Activated T-helper 1 cell treated with Interleukin-2 at 50 U/mL for 16 hours (primary cell): Measurements from ENCODE around the gene KRTAP12-2.
"Not testable (repeated sequence)": the region's sequence is repeated elsewhere in the genome, so short reads cannot be mapped to it uniquely, and the experiment has no call there.

Source experiments
- DNase-seq: peaks from one replicate; pipeline ENCODE4 v3.0.0-alpha.2; 2020; ENCODE audit warnings: low read depth

Gene KRTAP12-2

DNA sequence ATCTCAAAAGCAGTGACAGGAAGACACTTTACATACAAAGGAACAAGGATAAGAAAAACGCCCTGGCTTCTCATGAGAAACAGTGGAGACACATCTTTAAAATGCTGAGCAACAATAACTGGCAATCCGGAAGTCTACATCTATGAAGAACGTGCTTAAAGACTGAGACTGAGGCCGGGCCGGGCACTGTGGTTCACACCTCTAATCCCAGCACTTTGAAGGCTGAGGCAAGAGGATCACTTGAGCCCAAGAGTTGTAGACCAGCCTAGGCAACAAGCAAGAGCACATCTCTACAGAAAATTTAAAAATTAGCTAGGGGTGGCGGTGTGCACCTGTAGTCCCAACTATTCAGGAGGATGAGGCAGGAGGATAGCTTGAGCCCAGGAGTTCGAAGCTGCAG, 17.4 kb upstream of the KRTAP12-2 start:
- DNase-seq = no peak

DNA sequence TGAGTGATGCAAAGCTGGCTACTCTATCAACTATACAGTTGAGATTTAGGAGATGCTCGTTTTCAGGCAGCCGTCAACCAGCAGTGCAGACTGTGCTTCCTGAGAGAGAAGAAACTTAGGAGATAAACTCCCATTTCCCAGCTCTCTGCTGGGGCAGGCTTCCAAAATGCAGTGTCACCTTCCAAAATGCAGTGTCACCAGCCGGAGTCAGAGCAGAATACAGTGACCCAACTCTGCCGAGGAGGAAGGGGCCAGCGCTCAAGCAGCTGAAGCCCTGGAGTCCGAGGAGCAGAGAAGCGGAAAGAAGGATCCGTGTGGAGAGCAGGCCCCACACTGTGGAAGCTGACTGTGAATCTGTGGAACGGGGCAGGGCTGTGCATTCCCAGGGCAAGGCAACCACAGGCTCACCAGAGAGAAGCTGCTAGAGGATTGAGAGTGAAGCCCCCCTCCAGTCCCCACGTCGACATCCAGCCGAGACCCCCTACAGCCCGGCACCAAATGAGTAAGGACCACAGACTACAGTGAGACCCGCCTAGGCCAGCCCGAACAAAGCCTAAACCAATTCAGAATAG, 15.9 kb upstream of the KRTAP12-2 start:
- no peak for DNase-seq

DNA sequence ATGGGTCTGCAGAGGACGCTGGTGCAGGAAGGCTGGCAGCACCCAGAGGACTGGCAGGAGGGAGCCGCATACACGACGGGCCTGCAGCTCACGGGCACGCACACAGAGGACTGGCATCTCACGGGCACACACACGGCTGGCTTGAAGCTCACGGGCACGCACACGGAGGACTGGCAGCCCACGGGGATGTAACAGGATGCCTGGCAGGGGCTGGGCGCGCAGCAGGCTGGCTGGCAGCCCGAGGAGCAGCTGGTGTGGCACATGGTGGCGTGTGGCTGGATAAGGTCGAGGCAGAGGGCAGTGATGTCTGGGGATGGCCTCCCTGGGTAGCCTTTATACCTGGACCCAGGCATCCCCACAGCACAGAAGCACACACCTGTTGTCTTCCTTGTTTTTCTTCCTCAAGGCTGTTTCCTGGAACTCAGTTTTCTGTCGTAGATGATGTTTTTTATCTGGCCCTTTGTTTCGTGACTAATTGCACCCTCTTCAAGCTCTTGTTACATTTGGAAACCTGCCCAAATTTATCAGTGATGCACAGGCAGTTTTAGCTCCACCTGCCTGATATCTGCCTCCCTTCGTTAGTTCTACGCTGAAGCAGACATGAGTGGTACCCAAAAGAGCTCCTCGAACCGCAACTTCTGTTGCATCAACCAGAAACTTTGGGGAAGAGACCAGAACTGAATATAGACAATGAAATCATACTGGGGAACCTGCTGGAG, 15.3 kb upstream of the KRTAP12-2 start, which contains the start of gene KRTAP12-1:
Gene KRTAP12-1, minus strand, starts transcription at position 303 of the 719 bp plus-strand sequence. Its CDS starts 40 bp downstream, at position 263.
- DNase-seq = no peak

DNA sequence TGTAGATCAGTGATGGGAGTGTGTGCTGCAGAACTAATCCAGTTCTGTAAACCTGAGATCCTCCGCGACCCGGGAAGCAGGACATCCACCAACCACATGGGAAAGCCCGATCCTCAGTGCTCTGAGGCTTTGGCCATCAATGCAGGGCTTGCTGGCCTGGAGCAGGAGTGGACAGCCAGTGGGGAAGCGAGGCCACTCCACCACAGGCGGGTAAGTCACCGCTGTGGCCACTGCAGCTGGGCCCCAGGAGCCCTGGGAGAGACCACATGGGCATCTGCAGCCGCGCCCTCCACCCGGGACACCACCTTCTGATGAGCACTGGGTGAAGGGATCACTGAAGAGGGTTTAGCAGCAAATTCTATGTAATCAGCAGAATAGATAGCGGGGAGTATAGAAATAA, 14.4 kb upstream of the KRTAP12-2 start:
- DNase-seq = no peak

DNA sequence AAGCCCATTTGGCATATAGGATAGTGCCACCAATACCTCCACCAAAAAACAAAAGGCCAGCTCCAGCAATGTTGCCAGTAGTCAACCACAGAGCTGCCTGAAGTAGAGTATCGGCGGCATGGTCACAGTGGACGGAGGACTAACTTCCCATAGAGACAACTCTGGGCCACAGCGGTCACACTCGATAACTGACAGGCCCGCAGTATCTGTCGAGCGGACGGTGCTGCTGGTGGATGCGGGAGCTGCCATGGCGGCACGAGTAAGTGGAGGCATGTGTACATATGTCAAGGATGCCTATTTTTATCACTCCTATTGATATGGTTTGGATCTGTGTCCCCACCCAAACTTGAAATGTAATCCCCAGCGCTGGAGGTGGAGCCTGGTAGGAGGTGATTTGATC, 11.2 kb upstream of the KRTAP12-2 start:
- no peak for DNase-seq

DNA sequence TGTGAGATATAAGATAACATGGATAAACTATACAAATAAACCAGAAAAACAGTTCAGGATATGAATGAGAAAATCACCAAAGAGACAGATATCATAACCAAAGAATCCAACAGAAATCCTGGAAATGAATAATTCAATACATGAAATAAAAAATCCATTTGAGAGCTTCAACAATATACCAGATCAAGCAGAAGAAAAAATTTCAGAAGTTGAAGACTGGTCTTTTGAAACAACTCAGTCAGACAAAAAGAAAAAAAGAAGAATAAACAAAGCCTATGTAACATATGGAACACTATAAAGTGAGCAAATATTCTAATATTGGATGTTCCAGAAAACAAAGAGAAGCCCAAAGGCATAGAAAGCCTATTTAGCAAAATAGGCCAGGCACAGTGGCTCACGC, 5.2 kb upstream of the KRTAP12-2 start:
- no peak for DNase-seq

DNA sequence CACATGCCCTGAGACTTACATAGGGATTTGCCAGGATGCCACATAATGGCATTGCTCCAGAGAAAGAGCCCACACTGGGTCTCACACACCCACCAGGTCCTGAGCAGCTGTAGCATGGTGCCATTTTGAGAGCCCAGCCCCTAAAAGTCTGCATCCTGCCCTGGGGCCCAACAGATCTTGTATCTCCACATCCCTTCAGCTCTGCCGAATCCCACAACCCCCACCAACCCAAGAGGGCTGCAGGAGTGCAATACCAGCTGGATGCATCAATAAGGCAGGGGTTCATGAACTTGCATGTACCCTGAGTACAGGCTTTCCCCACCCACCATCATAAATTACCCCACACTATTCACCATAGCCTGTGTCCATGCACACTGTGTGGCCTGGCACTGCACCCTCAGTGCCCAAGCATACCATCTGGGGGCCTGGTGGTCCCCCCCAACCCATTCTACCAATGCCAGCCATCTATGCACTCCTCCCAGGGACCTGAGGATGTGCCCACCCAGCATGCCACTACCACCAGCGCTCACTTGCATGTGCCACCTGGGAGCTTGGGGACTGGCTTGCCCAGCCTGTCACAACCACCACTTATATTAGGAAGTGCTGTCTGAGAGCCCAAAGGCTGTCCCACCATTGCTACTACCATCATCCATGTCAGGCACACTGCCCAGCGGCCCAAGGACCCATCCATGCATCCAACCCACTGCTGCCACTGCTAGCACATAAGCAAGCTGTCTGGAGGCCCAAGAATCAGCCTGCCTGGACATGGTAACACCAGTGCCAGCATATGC, 4.1 kb upstream of the KRTAP12-2 start:
- DNase-seq = no peak

DNA sequence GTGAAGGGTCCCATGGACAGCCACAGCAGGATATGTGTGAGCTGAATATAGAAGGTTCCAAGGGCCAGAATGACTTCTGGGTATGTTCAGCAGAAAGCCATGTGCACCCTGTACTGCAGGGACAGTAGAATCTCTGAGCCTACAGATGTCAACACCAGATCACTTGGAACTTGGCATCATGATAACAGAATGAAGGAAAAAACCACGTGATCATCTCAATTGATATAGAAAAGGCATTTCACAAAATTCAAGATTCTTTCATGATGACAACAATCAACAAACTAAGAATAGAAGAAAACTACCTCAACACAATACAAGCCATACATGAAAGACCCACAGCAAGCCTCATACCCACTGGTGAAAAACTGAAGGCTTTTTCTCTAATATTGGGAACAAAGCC, 885 bp upstream of the KRTAP12-2 start:
- no peak for DNase-seq

DNA sequence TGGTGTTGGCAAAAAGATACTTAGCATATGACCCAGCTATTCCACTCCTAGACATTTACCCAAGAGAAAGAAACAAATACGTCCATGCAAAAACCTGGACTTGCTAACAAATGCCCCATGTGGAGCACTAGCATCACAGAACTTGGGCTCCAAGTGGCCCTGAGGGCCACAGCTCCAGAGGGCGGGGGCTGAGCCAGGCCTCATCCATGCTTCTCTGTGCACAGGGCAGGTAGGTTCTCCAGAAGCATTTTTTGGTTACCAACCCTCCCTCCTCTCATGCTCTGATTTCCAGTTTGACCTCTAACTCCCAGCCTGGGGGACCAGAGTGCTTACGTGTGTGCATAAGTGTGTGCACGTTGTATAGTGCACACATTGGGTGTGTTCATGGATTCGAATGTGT, 2.0 kb downstream of the KRTAP12-2 start:
- no peak for DNase-seq

DNA sequence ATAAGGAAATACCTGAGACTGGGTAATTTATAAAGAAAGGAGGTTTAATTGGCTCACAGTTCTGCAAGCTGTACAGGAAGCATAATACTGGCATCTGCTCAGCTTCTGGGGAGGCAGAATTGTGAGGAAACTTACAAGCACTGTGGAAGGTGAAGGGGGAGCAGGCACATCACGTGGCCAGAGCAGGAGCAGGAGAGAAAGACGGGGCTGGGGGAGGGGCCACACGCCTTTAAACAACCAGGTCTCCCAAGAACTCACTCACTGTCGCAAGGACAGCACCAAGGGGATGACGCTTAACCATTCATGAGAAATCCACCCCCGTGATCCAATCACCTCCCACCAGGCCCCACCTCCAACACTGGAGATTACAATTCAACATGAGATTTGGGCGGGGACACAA, 5.2 kb downstream of the KRTAP12-2 start:
- DNase-seq = not testable (repeated sequence)

DNA sequence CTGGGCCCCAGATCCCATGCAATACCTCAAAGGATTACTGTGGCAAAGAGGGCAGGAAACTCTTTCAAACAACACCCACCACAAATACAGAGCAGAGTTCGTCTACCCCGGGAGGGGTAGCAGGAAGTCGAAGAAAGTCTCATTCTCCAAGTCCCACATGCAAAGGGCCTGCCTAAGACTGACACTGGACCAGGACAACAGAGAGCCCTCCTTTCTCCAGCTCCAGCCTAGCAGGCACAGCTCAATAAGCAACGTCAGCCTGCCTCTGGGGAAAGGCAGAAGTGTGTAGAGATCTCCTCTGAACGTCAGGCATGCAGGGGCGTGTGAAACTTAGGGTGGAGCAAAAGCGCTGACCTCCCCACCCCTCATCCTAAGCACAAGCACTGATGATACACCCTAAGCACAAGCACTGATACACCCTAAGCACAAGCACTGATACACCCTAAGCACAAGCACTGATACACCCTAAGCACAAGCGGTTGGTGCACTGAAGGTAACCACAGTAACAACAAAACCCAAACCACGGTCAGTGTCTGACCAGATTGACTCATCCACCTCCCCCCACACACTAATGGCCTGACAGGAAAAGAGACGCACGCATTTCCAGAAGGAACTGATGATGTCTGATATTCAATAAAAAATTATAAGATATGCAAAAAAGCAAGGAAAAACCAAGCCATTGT, 7.7 kb downstream of the KRTAP12-2 start:
- DNase-seq = no peak

DNA sequence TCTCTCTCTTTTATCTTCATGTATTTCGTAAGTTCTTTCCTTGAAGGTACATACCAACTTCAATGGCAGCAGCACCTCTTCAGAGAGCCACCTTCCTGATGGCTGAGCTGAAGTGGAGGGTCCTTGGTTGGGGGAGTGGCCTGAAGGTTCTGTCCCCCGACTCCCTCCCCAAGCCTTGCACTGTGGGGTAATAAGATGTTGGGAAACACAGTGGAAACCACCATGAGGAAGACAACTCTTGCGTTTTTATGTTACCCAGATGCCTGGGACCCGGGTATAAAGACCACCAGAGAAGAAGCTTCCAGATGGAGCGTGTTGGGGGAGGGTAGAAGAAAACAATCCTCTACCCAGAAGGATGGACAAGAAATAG, 8.2 kb downstream of the KRTAP12-2 start:
- DNase-seq = no peak

DNA sequence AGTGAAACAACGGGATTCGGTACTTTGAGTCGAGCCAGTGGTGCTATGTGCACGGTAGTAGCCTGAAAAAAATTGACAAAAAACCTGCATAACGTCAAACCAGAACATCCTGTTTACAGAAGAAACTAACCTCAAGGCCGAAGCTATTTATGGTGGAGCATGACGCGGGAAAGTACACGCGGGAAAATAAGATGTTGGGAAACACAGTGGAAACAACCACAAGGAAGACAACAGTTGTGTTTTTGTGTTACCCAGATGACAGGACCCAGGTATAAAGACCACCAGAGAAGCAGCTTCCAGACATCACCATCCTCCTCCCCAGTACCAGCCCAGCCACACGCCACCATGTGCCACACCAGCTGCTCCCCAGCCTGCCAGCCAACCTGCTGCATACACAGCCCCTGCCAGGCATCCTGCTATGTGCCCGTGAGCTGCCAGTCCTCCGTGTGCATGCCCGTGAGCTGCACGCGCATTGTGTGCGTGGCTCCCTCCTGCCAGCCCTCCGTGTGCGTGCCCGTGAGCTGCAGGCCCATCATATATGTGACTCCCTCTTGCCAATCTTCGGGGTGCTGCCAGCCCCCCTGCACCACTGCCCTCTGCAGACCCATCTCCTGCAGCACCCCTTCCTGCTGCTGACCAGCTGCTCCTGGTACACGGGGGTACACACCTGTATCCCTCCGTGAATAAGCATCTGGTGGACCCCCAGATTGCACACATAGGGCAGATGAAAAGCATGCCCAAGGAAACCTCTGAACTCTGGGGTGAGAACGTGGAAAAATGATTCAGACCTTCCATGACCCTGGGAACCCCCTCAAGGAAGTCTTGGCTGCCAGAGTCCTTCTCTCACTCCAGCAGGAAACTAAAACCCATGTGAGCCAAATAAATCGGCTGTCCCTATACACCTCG, 8.8 kb downstream of the KRTAP12-2 start, which contains the start of gene KRTAP12-3:
Gene KRTAP12-3, plus strand, starts transcription at position 298 of the 906 bp plus-strand sequence. Its CDS starts 48 bp downstream, at position 346.
- peak; percentile 41 for DNase-seq

DNA sequence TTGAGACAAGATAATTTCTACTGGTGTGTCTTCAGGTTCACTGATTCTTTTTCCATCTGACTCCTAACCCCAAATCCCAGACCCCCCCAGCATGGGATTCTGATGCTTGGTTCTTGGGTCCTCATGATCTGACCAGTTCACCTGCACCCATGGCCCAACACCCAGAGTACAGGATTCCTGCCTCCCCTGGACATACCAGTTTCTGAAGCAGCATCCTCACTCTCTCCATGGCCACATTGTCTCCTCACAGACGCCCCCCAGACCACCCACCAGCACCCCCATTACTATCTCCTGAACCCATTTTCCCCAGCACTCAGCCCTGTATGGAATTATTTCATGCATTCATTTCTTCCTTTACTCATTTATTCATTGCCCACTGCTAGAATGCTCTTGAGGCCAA, 9.9 kb downstream of the KRTAP12-2 start:
- DNase-seq = no peak

DNA sequence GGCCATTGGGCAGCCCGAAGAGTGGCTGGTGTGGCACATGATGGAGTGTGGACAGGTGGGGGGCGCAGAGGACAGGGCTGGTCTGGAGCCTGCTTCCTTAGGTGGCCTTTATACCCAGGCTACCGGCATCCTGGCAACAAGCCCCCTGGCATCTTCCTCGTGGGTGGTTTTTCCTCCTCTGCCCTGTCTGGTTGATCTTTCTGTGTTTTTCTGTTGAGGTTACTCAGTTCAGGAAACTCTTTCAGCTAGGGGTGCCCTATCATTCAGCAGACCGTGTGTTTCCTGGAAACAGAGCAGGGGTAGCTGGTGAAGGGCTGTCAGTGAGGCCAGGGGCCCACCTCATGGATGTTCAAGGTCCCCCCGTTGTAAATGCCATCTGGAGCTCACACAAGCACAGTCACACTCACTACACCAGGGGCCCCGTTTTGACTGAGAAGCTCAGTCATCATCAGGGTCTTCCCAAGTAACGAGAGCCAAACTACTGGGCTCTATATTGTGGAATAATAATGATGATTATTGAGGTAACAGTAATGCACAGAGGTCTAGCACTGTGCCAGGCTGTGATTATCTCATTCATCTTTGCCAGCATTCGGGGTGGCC, 12.1 kb downstream of the KRTAP12-2 start, which contains the start of gene KRTAP12-4:
Gene KRTAP12-4, minus strand, starts transcription at position 84 of the 600 bp plus-strand sequence. Its CDS starts 45 bp downstream, at position 39.
- DNase-seq = no peak

DNA sequence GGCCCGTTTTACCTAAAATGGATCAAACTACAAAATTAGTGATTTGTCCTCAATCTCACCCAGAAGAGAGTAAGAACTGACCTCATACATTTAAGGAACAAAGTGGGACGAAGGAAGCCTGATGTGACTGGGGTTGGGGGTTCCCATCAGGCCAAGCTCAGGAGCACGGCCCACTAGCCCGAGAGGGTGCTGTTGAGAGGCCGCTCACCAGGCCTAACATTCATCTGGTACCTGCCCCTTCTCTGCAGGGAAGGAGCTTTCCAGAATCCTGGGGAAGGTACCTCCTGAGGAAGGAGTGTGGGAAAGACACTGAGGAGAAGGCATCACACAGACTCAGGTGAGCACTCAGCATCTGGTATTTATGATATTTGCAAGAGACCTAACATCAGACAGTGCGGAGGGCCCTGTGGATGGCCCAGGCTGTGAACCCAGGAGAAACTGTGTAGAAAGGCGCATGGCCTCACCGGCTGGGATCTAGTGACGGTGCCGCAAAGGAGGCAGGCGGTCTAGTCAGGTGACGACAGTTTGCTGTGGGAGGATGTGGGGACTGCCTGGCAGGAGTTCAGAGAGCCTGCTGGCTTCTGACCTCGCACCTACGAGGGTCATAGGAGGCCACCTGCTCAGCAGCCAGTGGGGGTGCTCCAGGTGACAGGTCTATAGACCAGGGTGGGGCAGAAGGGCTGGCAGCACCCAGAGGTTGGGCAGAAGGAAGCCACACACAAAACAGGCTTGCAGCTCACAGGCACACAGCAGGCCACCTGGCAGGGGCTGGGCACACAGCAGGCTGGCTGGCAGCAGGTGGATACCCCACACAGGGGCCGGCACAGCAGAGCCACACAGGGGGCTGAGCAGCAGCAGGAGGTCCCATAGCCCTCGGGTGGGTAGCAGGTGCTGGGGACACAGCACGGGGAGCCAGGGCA, 12.8 kb downstream of the KRTAP12-2 start:
- DNase-seq = peak; percentile 40

DNA sequence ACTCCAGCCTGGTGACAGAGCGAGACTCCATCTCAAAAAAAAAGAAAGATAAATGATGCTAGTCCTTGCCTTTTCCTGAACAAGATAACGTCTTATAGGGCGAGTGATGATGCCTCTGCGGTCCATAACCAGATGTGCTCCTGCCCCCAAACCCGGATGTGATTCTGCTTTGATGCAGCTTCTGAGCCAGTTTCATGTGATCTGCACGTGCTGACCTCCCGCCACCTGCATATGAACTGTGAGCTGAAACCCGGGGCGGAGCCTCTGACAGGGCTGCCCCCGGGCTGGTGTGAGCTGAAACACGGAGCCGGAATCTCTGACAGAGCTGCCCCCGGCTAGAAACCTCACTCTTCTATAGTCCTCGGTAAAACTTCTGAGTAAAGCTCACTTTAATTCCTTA, 13.6 kb downstream of the KRTAP12-2 start:
- no peak for DNase-seq

DNA sequence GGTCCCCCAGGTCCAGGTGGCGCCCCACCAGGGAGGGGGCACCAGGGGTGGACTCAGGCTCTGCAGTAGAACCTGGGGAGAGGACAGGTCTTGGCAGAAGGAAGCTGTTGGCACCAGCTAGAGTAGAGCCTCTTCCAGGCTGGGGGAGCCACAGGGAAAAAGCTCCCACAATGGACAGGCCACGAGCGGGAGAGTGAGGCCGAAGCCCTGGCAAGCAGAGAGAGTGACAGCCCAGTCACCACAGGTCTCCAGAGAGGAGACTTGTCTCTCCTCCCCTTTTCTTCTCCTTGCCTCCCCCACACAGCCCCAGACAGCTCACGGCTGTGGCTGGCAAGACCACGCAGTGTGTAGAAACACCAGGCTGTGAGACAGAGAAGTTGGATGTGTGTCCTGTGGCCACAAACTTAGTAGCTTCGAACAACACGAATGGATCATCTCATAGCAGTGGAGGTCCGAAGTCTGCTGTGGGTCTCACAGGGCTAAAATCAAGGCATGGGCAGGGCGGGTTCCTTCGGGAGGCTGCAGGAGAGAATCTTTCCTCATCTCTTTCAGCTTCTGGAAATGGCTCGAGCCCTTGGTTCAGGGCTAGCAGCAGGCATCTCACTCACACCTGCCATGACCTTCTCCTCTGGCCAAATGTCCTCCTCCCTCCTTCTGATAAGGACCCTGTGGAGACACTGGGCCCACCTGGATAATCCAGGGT, 15.6 kb downstream of the KRTAP12-2 start:
- DNase-seq = no peak
